OCI-LY1 (cell line): ENCODE data around the gene PPP1R10.

ENCODE experiments used
- H2AFZ ChIP-seq: fragments of 200-600 bp; sonication (generic), shearing (Covaris generic); 2 replicates; pipeline ENCODE4 v1.6.0; 2014; ENCODE audit warnings: antibody characterized with exemption, mild to moderate bottlenecking, low read length
- H3F3A ChIP-seq: fragments of 200-600 bp; sonication (generic), shearing (Covaris generic); 2 replicates; pipeline ENCODE4 v1.6.0; 2014; ENCODE audit warnings: mild to moderate bottlenecking, antibody characterized with exemption, low read length, moderate library complexity; ENCODE audit not compliant: insufficient read depth
- H3K27ac ChIP-seq: fragments of 200-600 bp; sonication (generic); 2 replicates; pipeline ENCODE4 v1.5.1; 2014; ENCODE audit warnings: low read length, mixed run types, mild to moderate bottlenecking, low read depth; ENCODE audit not compliant: poor library complexity, severe bottlenecking
- H3K27me3 ChIP-seq: fragments of 200-600 bp; sonication (generic); 2 replicates; pipeline ENCODE4 v1.6.0; 2014; ENCODE audit warnings: antibody characterized with exemption, mild to moderate bottlenecking, low read length, moderate library complexity; ENCODE audit not compliant: insufficient read depth
- H3K36me3 ChIP-seq: fragments of 200-600 bp; sonication (generic); 2 replicates; pipeline ENCODE4 v1.6.1; 2014; ENCODE audit warnings: mild to moderate bottlenecking, antibody characterized with exemption, low read length, moderate library complexity, mixed read lengths; ENCODE audit not compliant: insufficient read depth
- H3K4me1 ChIP-seq: fragments of 200-600 bp; sonication (generic); 2 replicates; pipeline ENCODE4 v1.5.1; 2014; ENCODE audit warnings: mild to moderate bottlenecking, low read length, moderate library complexity; ENCODE audit not compliant: insufficient read depth, severe bottlenecking
- H3K4me2 ChIP-seq: fragments of 200-600 bp; sonication (generic), shearing (Covaris generic); 2 replicates; pipeline ENCODE4 v1.6.1; 2014; ENCODE audit warnings: low read length
- H3K4me3 ChIP-seq: fragments of 200-600 bp; sonication (generic); 2 replicates; pipeline ENCODE4 v1.5.1; 2014; ENCODE audit warnings: low read length, low read depth, mild to moderate bottlenecking, mixed read lengths; ENCODE audit not compliant: poor library complexity, severe bottlenecking
- H3K79me2 ChIP-seq: fragments of 200-600 bp; shearing (Covaris generic); 2 replicates; pipeline ENCODE4 v1.6.1; 2016; ENCODE audit warnings: mixed run types, low read length, mixed read lengths; ENCODE audit not compliant: insufficient read depth
- H3K9ac ChIP-seq: fragments of 200-600 bp; sonication (generic), shearing (Covaris generic); 2 replicates; pipeline ENCODE4 v1.6.1; 2014; ENCODE audit warnings: mild to moderate bottlenecking, low read length, mixed read lengths
- H3K9me2 ChIP-seq: fragments of 200-600 bp; sonication (generic), shearing (Covaris generic); 2 replicates; pipeline ENCODE4 v1.6.1; 2014; ENCODE audit warnings: low read depth, mild to moderate bottlenecking, low read length, mixed read lengths
- H3K9me3 ChIP-seq: fragments of 200-600 bp; shearing (Covaris generic); 2 replicates; pipeline ENCODE4 v1.6.1; 2014; ENCODE audit warnings: low read length, mixed read lengths
- H4K20me1 ChIP-seq: fragments of 200-600 bp; sonication (generic), shearing (Covaris generic); 2 replicates; pipeline ENCODE4 v1.6.0; 2016; ENCODE audit warnings: mild to moderate bottlenecking, low read length; ENCODE audit not compliant: insufficient read depth
- EZH2 ChIP-seq: fragments of 200-600 bp; sonication (generic), shearing (Covaris generic); IDR thresholded peaks from 2 replicates; pipeline ENCODE4 v1.8.0; 2017; ENCODE audit warnings: borderline replicate concordance, mixed run types, mild to moderate bottlenecking, antibody characterized with exemption, low read length, moderate library complexity, mixed read lengths
- TF ChIP-seq, protein P1 (sequence below): fragments of 200-600 bp; sonication (generic), shearing (Covaris generic); IDR thresholded peaks from 2 replicates; pipeline ENCODE4 v1.5.1; 2017; ENCODE audit warnings: mild to moderate bottlenecking, antibody characterized with exemption, low read length, moderate library complexity, mixed read lengths

PPP1R10 gene

GRCh38 chr6:30571762-30572082, 45.3 kb downstream of the PPP1R10 start:
- Histone ChIP-seq H3K4me2 (peak overlapping the region; percentile 98), H2AFZ (no peak overlapping the region), H3K79me2 (peaks cover 45% of the 10 kb centered on the region), H3K27ac (peak overlapping the region; percentile 65), H3K9me2 (no peaks in the 10 kb centered on the region), H3K4me3 (peak overlapping the region; percentile 89), H3K27me3 (no peaks in the 10 kb centered on the region), H4K20me1 (0 out of 2 replicates have a peak, but pooled peaks cover 3% of the 10 kb centered on the region), H3F3A (no peaks in the 10 kb centered on the region), H3K9ac (peak overlapping the region; percentile 91), H3K36me3 (peaks cover 19% of the 10 kb centered on the region), H3K9me3 (no peaks in the 10 kb centered on the region), H3K4me1 (peaks cover 42% of the 10 kb centered on the region)
- TF ChIP-seq EZH2, result no peak
- TF ChIP-seq, protein P1, sequence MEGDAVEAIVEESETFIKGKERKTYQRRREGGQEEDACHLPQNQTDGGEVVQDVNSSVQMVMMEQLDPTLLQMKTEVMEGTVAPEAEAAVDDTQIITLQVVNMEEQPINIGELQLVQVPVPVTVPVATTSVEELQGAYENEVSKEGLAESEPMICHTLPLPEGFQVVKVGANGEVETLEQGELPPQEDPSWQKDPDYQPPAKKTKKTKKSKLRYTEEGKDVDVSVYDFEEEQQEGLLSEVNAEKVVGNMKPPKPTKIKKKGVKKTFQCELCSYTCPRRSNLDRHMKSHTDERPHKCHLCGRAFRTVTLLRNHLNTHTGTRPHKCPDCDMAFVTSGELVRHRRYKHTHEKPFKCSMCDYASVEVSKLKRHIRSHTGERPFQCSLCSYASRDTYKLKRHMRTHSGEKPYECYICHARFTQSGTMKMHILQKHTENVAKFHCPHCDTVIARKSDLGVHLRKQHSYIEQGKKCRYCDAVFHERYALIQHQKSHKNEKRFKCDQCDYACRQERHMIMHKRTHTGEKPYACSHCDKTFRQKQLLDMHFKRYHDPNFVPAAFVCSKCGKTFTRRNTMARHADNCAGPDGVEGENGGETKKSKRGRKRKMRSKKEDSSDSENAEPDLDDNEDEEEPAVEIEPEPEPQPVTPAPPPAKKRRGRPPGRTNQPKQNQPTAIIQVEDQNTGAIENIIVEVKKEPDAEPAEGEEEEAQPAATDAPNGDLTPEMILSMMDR, result no peak

DNA sequence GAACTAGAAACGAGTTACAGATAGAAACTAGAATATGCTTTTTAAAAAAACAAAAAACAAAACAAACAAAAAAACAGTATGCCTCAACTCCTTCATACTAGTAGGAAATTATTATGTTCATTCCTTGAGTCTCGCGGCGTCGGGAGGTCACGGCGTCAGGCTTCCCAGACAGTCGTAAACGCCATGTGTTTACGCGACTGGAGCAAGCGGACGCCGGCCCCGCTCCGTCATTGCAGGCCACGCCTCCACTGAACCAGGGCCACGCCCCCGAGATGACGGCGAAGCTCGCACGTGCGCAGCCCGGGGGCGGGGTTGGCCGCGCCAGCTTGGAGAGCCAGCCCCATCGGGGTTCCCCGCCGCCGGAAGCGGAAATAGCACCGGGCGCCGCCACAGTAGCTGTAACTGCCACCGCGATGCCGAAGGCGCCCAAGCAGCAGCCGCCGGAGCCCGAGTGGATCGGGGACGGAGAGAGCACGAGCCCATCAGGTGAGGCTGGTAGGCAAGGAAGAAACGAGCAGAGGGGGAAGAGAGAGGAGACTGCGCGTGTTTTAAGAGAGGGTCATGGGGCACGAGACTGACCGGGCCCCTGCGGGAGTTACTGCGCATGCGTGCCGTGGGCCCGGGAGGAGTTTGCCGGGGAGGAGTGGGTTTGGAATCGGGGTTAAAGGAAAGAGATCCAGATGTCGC, 45.8 kb downstream of the PPP1R10 start, which contains the start of gene ABCF1:
TSS of gene ABCF1 (plus strand) at position 368 of the 687 bp plus-strand sequence. CDS start at position 414, 46 bp downstream.
- H3K36me3 ChIP-seq, result peaks cover 14% of the 10 kb centered on the region; the same call in 1 of the 2 replicates
- no peaks in the 10 kb centered on the region for H3K9me3 ChIP-seq
- H3K79me2 ChIP-seq, result peaks cover 43% of the 10 kb centered on the region
- no peaks in the 10 kb centered on the region for H3K9me2 ChIP-seq
- peak within 1 kb of the TSS; percentile 91 for H3K9ac ChIP-seq
- H3K27ac ChIP-seq, result peak within 1 kb of the TSS; percentile 65
- H2AFZ ChIP-seq, result peak within 1 kb of the TSS; percentile 64
- H3F3A ChIP-seq, result no peaks in the 10 kb centered on the region
- TF ChIP-seq EZH2, result no peak
- TF ChIP-seq, protein P1, result no peak
- no peaks in the 10 kb centered on the region for H3K27me3 ChIP-seq
- peak within 1 kb of the TSS; percentile 89 for H3K4me3 ChIP-seq
- peak within 1 kb of the TSS; percentile 98 for H3K4me2 ChIP-seq
- H3K4me1 ChIP-seq, result peaks cover 42% of the 10 kb centered on the region
- 0 out of 2 replicates have a peak, but pooled peaks cover 3% of the 10 kb centered on the region for H4K20me1 ChIP-seq

GRCh38 chr6:30570740-30571074, 46.3 kb downstream of the PPP1R10 start:
- H3K4me2 ChIP-seq, result peak overlapping the region; percentile 93
- peak overlapping the region; percentile 42 for H3K27ac ChIP-seq
- peaks cover 14% of the 10 kb centered on the region; the same call in 1 of the 2 replicates for H3K36me3 ChIP-seq
- TF ChIP-seq, protein P1, result no peak
- no peak for TF ChIP-seq EZH2
- peaks cover 42% of the 10 kb centered on the region for H3K4me1 ChIP-seq
- H3K9me3 ChIP-seq, result no peaks in the 10 kb centered on the region
- peak overlapping the region; percentile 91 for H3K9ac ChIP-seq
- no peaks in the 10 kb centered on the region for H3K9me2 ChIP-seq
- no peaks in the 10 kb centered on the region for H3K27me3 ChIP-seq
- peak overlapping the region; percentile 89 for H3K4me3 ChIP-seq
- H3K79me2 ChIP-seq, result peaks cover 42% of the 10 kb centered on the region
- no peaks in the 10 kb centered on the region for H3F3A ChIP-seq
- H2AFZ ChIP-seq, result peak overlapping the region; percentile 64
- H4K20me1 ChIP-seq, result 0 out of 2 replicates have a peak, but pooled peaks cover 3% of the 10 kb centered on the region
